ENCODE results near the gene LYRM1.
"Not testable (repeated sequence)": the region's sequence is repeated elsewhere in the genome, so short reads cannot be mapped to it uniquely, and the experiment has no call there.

Gene LYRM1

DNA sequence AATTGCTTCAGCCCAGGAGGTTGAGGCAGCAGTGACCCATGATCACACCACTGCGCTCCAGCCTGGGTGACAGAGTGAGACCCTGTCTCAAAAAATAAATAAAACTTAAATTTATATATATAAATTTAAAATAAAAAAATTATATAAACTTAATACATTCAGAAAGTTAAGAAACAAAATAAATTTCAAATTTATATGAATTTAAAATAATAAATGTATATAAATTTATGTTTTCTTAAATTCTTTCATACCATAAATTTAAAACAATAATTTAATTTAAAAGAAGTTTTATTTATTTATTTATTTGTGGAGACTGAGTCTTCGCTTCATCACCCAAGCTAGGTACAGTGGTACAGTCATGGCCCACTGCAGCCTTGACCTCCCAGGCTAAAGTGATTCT lies 20.2 kb downstream of the LYRM1 start:
- Histone ChIP-seq H3K27me3 (ENCODE audit: control insufficient read depth, insufficient read depth, low read length) (no peaks in the 10 kb centered on the region), H3K9me3 (ENCODE audit: control insufficient read depth, insufficient read depth, low read length) (no peaks in the 10 kb centered on the region), H3K4me3 (ENCODE audit: low read depth, low read length) (no peak overlapping the region), H3K4me1 (ENCODE audit: control insufficient read depth, insufficient read depth, low read length) (peaks cover 9% of the 10 kb centered on the region; the same call in 1 of the 2 replicates), H3K9ac (ENCODE audit: low read depth, low read length) (no peak overlapping the region), H3K36me3 (ENCODE audit: control insufficient read depth, insufficient read depth, low read length) (peaks cover 8% of the 10 kb centered on the region), H3K27ac (ENCODE audit: low read depth, low read length) (no peak overlapping the region)

DNA sequence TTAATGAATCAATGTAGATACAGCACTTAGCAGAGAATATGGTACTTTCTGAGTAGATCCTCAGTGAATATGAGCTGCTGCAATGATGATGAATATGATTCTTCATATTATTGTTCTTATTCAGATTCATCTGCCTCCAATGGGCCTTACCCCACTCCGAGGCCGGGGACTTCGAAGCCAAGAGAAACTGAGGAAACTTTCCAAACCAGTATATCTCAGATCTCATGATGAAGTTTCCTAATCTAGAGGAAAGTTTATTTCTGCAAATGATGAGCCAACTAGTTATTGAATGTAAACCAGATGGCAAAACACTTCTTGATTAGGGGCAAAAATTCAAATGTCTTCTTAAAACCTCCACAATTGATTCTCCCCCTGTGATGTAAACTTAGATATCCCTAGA lies 23.3 kb downstream of the LYRM1 start:
- Histone ChIP-seq H3K27me3 (ENCODE audit: control insufficient read depth, insufficient read depth, low read length) (no peaks in the 10 kb centered on the region), H3K4me3 (ENCODE audit: low read depth, low read length) (no peak overlapping the region), H3K27ac (ENCODE audit: low read depth, low read length) (no peak overlapping the region), H3K4me1 (ENCODE audit: control insufficient read depth, insufficient read depth, low read length) (peaks cover 5% of the 10 kb centered on the region; the same call in 1 of the 2 replicates), H3K9ac (ENCODE audit: low read depth, low read length) (no peak overlapping the region), H3K9me3 (ENCODE audit: control insufficient read depth, insufficient read depth, low read length) (no peaks in the 10 kb centered on the region), H3K36me3 (ENCODE audit: control insufficient read depth, insufficient read depth, low read length) (peaks cover 8% of the 10 kb centered on the region)

DNA sequence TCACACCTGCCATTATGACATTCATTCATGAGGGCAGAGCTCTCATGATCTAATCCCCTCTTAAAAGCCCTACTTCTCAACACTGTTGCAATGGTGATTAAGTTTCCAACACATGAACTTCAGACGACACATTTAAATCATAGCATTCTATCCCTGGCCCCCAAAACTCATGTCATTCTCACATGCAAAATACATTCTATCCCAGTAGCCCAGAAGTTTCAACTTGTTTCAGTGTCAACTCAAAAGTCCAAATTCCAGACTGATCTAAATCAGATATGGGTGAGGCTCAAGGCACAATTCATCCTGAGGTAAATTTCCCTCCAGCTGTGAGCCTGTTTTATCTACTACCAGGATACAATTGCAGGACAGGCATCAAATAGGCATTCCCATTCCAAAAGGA lies 25.2 kb downstream of the LYRM1 start:
- H3K9me3 ChIP-seq (ENCODE audit: control insufficient read depth, insufficient read depth, low read length), result no peaks in the 10 kb centered on the region
- no peaks in the 10 kb centered on the region for H3K27me3 ChIP-seq (ENCODE audit: control insufficient read depth, insufficient read depth, low read length)
- no peaks in the 10 kb centered on the region for H3K4me1 ChIP-seq (ENCODE audit: control insufficient read depth, insufficient read depth, low read length)
- H3K9ac ChIP-seq (ENCODE audit: low read depth, low read length), result no peak overlapping the region
- H3K27ac ChIP-seq (ENCODE audit: low read depth, low read length), result no peak overlapping the region
- no peak overlapping the region for H3K4me3 ChIP-seq (ENCODE audit: low read depth, low read length)
- H3K36me3 ChIP-seq (ENCODE audit: control insufficient read depth, insufficient read depth, low read length), result peaks cover 6% of the 10 kb centered on the region; the same call in 1 of the 2 replicates

DNA sequence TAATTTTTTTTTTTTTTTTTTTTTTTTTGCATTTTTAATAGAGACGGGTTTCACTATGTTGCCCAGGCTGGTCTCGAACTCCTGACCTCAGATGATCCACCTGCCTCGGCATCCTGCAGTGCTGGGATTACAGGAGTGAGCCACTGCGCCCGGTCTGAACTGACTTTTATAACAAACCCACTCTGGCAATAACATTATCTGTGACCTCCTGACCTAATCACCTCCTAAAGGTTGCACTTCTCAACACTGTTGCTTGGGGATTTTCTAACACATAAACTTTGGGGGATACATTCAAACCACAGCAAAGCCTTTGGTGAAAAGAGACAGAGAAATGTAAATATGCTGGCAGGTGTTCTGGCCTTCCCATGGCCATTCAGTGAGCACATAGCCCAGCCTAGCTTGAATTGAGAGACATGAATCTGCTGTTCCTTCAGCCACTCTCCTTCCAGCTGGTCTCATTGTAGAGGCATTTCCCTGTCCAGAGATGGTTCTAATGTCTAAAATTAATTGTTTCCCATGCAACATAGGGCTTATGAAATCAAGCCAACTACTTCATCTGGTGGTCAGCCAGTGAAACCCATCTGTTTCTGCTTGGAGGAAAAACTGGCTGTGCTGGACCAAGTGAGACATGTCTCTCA lies 28.3 kb downstream of the LYRM1 start:
- H3K9me3 ChIP-seq (ENCODE audit: control insufficient read depth, insufficient read depth, low read length), result no peaks in the 10 kb centered on the region
- no peak overlapping the region for H3K27ac ChIP-seq (ENCODE audit: low read depth, low read length)
- H3K9ac ChIP-seq (ENCODE audit: low read depth, low read length), result no peak overlapping the region
- no peaks in the 10 kb centered on the region for H3K27me3 ChIP-seq (ENCODE audit: control insufficient read depth, insufficient read depth, low read length)
- no peaks in the 10 kb centered on the region for H3K4me1 ChIP-seq (ENCODE audit: control insufficient read depth, insufficient read depth, low read length)
- no peak overlapping the region for H3K4me3 ChIP-seq (ENCODE audit: low read depth, low read length)
- H3K36me3 ChIP-seq (ENCODE audit: control insufficient read depth, insufficient read depth, low read length), result peaks cover 5% of the 10 kb centered on the region; the same call in 1 of the 2 replicates

DNA sequence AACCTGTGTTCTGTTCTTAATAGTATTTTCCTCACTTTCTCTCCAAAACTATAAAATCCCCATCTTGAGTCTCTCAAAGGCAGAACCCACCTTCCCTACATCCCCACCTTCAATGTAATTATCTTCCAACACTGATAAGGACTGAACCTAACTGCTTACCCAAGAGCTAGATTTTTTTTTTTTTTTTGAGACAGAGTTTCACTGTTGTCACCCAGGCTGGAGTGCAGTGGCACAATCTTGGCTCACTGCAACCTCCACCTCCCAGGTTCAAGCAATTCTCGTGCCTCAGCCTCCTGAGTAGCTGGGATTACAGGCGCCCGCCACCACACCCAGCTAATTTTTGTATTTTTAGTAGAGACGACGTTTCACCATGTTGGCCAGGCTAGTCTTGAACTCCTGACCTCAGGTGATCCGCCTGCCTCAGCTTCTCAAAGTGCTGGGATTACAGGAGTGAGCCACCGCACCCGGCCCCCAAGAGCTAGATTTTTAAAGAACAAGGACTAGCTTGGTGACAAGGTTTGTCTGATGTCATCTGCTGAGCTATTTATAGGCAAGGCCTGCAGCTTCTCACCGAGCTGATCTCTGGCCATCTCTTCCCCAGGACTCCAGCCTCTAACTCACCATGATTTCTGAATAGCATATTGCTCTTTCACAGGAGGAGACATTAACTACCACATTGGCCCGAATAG lies 29.2 kb downstream of the LYRM1 start:
- H3K9me3 ChIP-seq (ENCODE audit: control insufficient read depth, insufficient read depth, low read length); H3K27ac ChIP-seq (ENCODE audit: low read depth, low read length); H3K36me3 ChIP-seq (ENCODE audit: control insufficient read depth, insufficient read depth, low read length); H3K4me1 ChIP-seq (ENCODE audit: control insufficient read depth, insufficient read depth, low read length); H3K27me3 ChIP-seq (ENCODE audit: control insufficient read depth, insufficient read depth, low read length); H3K9ac ChIP-seq (ENCODE audit: low read depth, low read length); H3K4me3 ChIP-seq (ENCODE audit: low read depth, low read length): not testable (repeated sequence)

DNA sequence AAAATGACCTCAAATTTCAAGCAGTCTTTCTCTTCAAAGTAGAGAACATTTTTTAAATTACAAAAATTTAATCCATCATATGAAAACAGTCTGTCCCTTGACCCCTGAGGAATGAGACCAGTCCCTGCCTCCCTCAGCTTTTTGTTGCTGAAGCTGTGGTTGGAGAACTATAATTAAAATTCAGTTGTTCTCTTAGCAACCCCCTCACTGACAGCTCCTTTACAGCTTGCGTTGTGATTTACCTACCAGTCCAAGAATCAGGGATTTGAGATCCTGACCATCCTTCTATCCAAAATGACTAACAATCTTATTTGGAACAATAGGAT lies 29.8 kb downstream of the LYRM1 start:
- Histone ChIP-seq H3K9ac (ENCODE audit: low read depth, low read length) (no peak overlapping the region), H3K27me3 (ENCODE audit: control insufficient read depth, insufficient read depth, low read length) (no peaks in the 10 kb centered on the region), H3K9me3 (ENCODE audit: control insufficient read depth, insufficient read depth, low read length) (no peaks in the 10 kb centered on the region), H3K27ac (ENCODE audit: low read depth, low read length) (no peak overlapping the region), H3K36me3 (ENCODE audit: control insufficient read depth, insufficient read depth, low read length) (no peaks in the 10 kb centered on the region), H3K4me1 (ENCODE audit: control insufficient read depth, insufficient read depth, low read length) (no peaks in the 10 kb centered on the region), H3K4me3 (ENCODE audit: low read depth, low read length) (no peak overlapping the region)

DNA sequence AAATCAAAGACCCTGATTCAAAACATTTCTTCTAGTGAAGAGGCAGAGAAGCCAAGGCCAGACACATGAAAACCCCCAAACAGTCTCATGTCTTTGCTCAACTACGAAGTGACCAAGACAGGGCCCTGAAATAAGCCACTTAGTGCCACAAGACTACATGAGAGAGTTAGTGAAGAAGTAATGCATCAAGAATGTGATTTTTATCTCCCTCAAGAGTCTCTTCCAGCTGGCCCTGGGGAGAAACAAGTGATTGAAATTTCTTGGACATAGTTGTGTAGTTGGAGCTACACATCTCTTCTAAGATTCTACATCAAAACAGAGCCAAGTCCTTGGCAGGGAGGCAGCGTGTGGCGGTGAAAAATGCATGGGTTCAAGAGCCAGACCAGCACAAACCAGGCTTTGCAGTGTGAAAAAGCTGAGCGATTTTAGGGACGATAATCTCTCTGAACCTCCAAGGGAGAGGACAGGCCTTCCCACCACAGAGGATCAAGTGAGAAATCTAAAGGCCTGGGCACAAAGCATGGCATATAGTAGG lies 30.6 kb downstream of the LYRM1 start:
- H3K27ac ChIP-seq (ENCODE audit: low read depth, low read length), result no peak overlapping the region
- H3K4me3 ChIP-seq (ENCODE audit: low read depth, low read length), result no peak overlapping the region
- H3K4me1 ChIP-seq (ENCODE audit: control insufficient read depth, insufficient read depth, low read length), result no peaks in the 10 kb centered on the region
- H3K27me3 ChIP-seq (ENCODE audit: control insufficient read depth, insufficient read depth, low read length), result no peaks in the 10 kb centered on the region
- no peak overlapping the region for H3K9ac ChIP-seq (ENCODE audit: low read depth, low read length)
- H3K36me3 ChIP-seq (ENCODE audit: control insufficient read depth, insufficient read depth, low read length), result no peaks in the 10 kb centered on the region
- H3K9me3 ChIP-seq (ENCODE audit: control insufficient read depth, insufficient read depth, low read length), result no peaks in the 10 kb centered on the region

DNA sequence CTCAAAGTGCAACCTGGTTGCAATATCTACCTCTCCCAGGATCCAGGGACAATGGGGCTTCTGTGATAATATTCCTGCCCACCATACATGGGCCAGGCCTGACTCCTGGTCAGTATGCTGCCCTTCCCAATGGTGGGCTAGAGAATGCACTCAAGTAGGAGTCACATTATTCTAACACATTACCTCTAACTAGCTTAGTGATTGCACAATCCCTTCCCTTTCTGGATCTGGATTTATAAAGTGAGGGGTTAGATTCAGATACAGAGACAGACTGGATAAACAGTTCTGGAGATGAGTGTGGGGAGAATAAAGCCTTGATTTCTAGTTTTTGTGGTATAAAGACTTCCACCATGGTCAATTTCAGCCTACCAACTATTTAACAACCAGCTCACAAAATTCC lies 33.0 kb downstream of the LYRM1 start:
- no peaks in the 10 kb centered on the region for H3K4me1 ChIP-seq (ENCODE audit: control insufficient read depth, insufficient read depth, low read length)
- H3K9ac ChIP-seq (ENCODE audit: low read depth, low read length), result no peak overlapping the region
- no peaks in the 10 kb centered on the region for H3K9me3 ChIP-seq (ENCODE audit: control insufficient read depth, insufficient read depth, low read length)
- H3K27ac ChIP-seq (ENCODE audit: low read depth, low read length), result no peak overlapping the region
- no peaks in the 10 kb centered on the region for H3K27me3 ChIP-seq (ENCODE audit: control insufficient read depth, insufficient read depth, low read length)
- H3K4me3 ChIP-seq (ENCODE audit: low read depth, low read length), result no peak overlapping the region
- H3K36me3 ChIP-seq (ENCODE audit: control insufficient read depth, insufficient read depth, low read length), result no peaks in the 10 kb centered on the region

DNA sequence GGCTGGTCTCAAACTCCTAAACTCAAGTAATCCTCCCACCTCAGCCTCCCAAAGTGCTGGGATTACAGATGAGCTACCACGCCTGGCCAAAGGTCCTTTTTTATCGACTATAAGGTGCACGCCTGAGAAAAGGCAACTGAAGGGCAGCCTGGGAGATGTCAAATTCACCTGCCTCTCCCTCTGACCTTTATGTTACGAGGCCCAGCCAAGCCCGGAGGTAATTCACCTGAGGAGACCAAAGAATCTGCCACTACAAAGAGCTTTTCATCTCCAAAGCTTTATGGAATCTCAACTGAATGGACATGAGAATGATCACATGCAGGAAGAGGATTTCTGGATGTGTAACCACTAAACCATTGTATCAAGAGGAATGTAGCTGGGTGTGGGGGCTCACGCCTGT lies 37.2 kb downstream of the LYRM1 start:
- Histone ChIP-seq H3K36me3 (ENCODE audit: control insufficient read depth, insufficient read depth, low read length) (no peaks in the 10 kb centered on the region), H3K27ac (ENCODE audit: low read depth, low read length) (no peak overlapping the region), H3K9ac (ENCODE audit: low read depth, low read length) (no peak overlapping the region), H3K4me1 (ENCODE audit: control insufficient read depth, insufficient read depth, low read length) (no peaks in the 10 kb centered on the region), H3K9me3 (ENCODE audit: control insufficient read depth, insufficient read depth, low read length) (no peaks in the 10 kb centered on the region), H3K27me3 (ENCODE audit: control insufficient read depth, insufficient read depth, low read length) (no peaks in the 10 kb centered on the region), H3K4me3 (ENCODE audit: low read depth, low read length) (no peak overlapping the region)

DNA sequence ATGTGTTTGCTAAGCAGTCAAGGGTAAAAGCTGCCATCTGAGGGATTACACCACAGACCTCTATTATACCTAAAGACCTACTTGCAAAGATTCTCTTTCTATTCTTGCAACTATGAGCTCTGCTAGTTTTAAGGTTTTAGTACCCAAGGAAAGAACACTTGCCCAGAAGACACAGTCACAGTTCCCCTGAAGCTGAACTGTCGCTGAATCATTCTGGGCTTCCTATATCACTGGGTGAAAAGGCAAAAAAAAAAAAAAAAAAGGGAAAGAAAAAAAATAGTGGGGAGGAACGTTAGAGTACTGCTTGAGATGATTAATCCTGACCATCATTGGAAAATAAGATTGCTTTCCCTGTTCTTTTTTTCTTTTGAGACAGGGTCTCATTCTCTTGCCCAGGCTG lies 37.9 kb downstream of the LYRM1 start:
- H3K4me3 ChIP-seq (ENCODE audit: low read depth, low read length), result no peak overlapping the region
- no peaks in the 10 kb centered on the region for H3K9me3 ChIP-seq (ENCODE audit: control insufficient read depth, insufficient read depth, low read length)
- H3K36me3 ChIP-seq (ENCODE audit: control insufficient read depth, insufficient read depth, low read length), result no peaks in the 10 kb centered on the region
- no peak overlapping the region for H3K9ac ChIP-seq (ENCODE audit: low read depth, low read length)
- no peaks in the 10 kb centered on the region for H3K27me3 ChIP-seq (ENCODE audit: control insufficient read depth, insufficient read depth, low read length)
- H3K4me1 ChIP-seq (ENCODE audit: control insufficient read depth, insufficient read depth, low read length), result no peaks in the 10 kb centered on the region
- H3K27ac ChIP-seq (ENCODE audit: low read depth, low read length), result no peak overlapping the region

DNA sequence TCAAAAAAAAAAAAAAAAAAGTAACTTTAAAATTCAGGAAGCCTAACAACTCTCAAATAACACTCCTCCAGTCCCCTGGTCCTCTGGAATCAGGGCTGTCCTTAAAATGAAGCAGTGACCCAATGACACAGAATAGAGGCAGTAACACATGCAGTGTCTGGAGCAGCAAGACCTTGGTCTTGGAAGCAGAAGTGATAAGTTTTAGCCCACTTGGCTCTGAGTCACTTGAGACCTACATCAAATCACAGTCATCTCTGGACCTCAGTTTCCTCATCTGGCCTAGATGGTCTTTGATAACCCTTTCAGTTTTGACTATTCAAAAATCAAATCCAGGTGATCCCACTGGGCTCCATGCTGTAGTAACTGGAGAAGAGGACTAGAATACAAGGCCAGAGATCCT lies 39.0 kb downstream of the LYRM1 start:
- no peaks in the 10 kb centered on the region for H3K36me3 ChIP-seq (ENCODE audit: control insufficient read depth, insufficient read depth, low read length)
- no peak overlapping the region for H3K27ac ChIP-seq (ENCODE audit: low read depth, low read length)
- H3K4me1 ChIP-seq (ENCODE audit: control insufficient read depth, insufficient read depth, low read length), result no peaks in the 10 kb centered on the region
- no peak overlapping the region for H3K4me3 ChIP-seq (ENCODE audit: low read depth, low read length)
- H3K9ac ChIP-seq (ENCODE audit: low read depth, low read length), result no peak overlapping the region
- no peaks in the 10 kb centered on the region for H3K27me3 ChIP-seq (ENCODE audit: control insufficient read depth, insufficient read depth, low read length)
- no peaks in the 10 kb centered on the region for H3K9me3 ChIP-seq (ENCODE audit: control insufficient read depth, insufficient read depth, low read length)

Data from HUES48 (cell line).